Esophagus squamous epithelium (tissue), 5 donors: ENCODE results near the gene ILRUN. TPM values are rescaled to one million over a fixed set of nuclear protein-coding genes. Genes with fewer than 3 reads are reported as not detected.
A peak's percentile ranks its signal among the peaks of the same experiment; 100 is the strongest.
"Not testable (repeated sequence)": the region's sequence is repeated elsewhere in the genome, so short reads cannot be mapped to it uniquely, and the experiment has no call there.

Experiments used
- DNase-seq: peaks from one replicate; lab custom pipeline; 2025; lab: John Stamatoyannopoulos, UW
- H3K27ac ChIP-seq, 4 donors: fragments of 200-600 bp; sonication (generic); one replicate each; pipeline ENCODE4 v1.5.1; 2016 to 2019; ENCODE audit warnings: mild to moderate bottlenecking in 1 of 4
- H3K27me3 ChIP-seq, 4 donors: fragments of 200-600 bp; sonication (generic); 1 replicate in 3 of 4; 2 replicates in 1 of 4; pipeline versions ENCODE4 v1.5.1 to v1.6.0; 2017 to 2021; ENCODE audit warnings: antibody characterized with exemption in 1 of 4
- H3K36me3 ChIP-seq, 3 donors: fragments of 200-600 bp; sonication (generic); one replicate each; pipeline ENCODE4 v1.5.1; 2016 to 2019
- H3K4me1 ChIP-seq, 3 donors: fragments of 200-600 bp; sonication (generic); one replicate each; pipeline ENCODE4 v1.5.1; 2017 to 2019
- H3K4me3 ChIP-seq, 4 donors: fragments of 200-600 bp; sonication (generic); 1 replicate in 3 of 4; 2 replicates in 1 of 4; pipeline ENCODE4 v1.5.1; 2016 to 2019; ENCODE audit warnings: mild to moderate bottlenecking in 2 of 4, moderate library complexity in 1 of 4
- H3K9me3 ChIP-seq, 3 donors: fragments of 200-600 bp; sonication (generic); one replicate each; pipeline ENCODE4 v1.5.1; 2016 to 2019
- CTCF ChIP-seq, 6 experiments: fragments of 450-650 bp in 4 of 6; fragments of 200-600 bp in 2 of 6; sonication (generic) in 2 of 6; IDR thresholded peaks; one replicate each; pipeline ENCODE4 v1.5.1; 2016 to 2019; ENCODE audit warnings: antibody characterized with exemption in 6 of 6, mild to moderate bottlenecking in 4 of 6, moderate library complexity in 4 of 6
- POLR2A ChIP-seq, 4 donors: fragments of 450-650 bp; IDR thresholded peaks; one replicate each; pipeline ENCODE4 v1.6.1; 2017; ENCODE audit warnings: antibody characterized with exemption in 4 of 4, mild to moderate bottlenecking in 4 of 4, moderate library complexity in 3 of 4
- WGBS, 2 donors: methylation state at CpG; one replicate each; pipeline ENCODE4 v1.1.5; 2018; 5-methylcytosine and 5-hydroxymethylcytosine counted together
- intact Hi-C: fragments of 100-400 bp; cut with DNase I; formaldehyde crosslinking; loops from one replicate; pipeline ENCODE4 v1.15.0; 2022
- total RNA-seq, 4 donors: library from RNA; depleted of rRNA; stranded (reverse); fragments of >200 nt; gene quantifications; one replicate each; pipeline ENCODE4 v1.1.0, GENCODE V29; 2016
- donor health status: DM: yes; HTN: yes; CAD: no.

The ILRUN gene
- total RNA-seq, 4 donors from 2014 or later: 43.8 to 52.8 (median 50.0) TPM

GRCh38 chr6:34684919-34685318 lies 11.6 kb downstream of the ILRUN start:
- 77 to 78% methylated on average over 2 of the region's 2 CpGs for WGBS, 2 donors
- Histone ChIP-seq H3K4me3 (no peak overlapping the region), H3K36me3 (no peaks in the 10 kb centered on the region), H3K4me1 (peaks cover 0 to 54% (median 21%) of the 10 kb centered on the region in 3 donors), H3K27me3 (no peaks in the 10 kb centered on the region), H3K27ac (no peak overlapping the region), H3K9me3 (no peaks in the 10 kb centered on the region)
- intact Hi-C loops: no loop called here
- TF ChIP-seq CTCF (IDR thresholded peaks at IDR 0.05) (no peak), POLR2A (IDR thresholded peaks at IDR 0.05) (no peak)
- DNase-seq: no peak

- Histone ChIP-seq H3K4me3 (no peak overlapping the region), H3K4me1 (peaks cover 0 to 52% (median 26%) of the 10 kb centered on the region in 3 donors), H3K27me3 (no peaks in the 10 kb centered on the region), H3K36me3 (no peaks in the 10 kb centered on the region), H3K27ac (no peak overlapping the region), H3K9me3 (no peaks in the 10 kb centered on the region)
- no peak for DNase-seq
- WGBS, 2 donors: 69 to 85% methylated on average over 2 of the region's 2 CpGs
- intact Hi-C loops: no loop called here
- no peak for TF ChIP-seq POLR2A (IDR thresholded peaks at IDR 0.05)
- TF ChIP-seq CTCF (IDR thresholded peaks at IDR 0.05): no peak
These were observed 12.2 kb downstream of the ILRUN start for GRCh38 chr6:34684364-34684763.

GRCh38 chr6:34680802-34681515 lies 15.6 kb downstream of the ILRUN start:
- WGBS, 2 donors: 64 to 70% methylated on average over 3 of the region's 3 CpGs
- TF ChIP-seq POLR2A (IDR thresholded peaks at IDR 0.05): no peak
- no peak for TF ChIP-seq CTCF (IDR thresholded peaks at IDR 0.05)
- intact Hi-C loops: no loop called here
- H3K4me1 ChIP-seq: peaks cover 0 to 43% (median 26%) of the 10 kb centered on the region in 3 donors
- H3K36me3 ChIP-seq: no peaks in the 10 kb centered on the region
- peak overlapping the region in 1 of 4 donors; percentile 21 for H3K27ac ChIP-seq
- H3K27me3 ChIP-seq: no peaks in the 10 kb centered on the region
- no peaks in the 10 kb centered on the region for H3K9me3 ChIP-seq
- no peak overlapping the region for H3K4me3 ChIP-seq
- DNase-seq: no peak

GRCh38 chr6:34680313-34680712 lies 16.3 kb downstream of the ILRUN start:
- H3K4me3 ChIP-seq, intact Hi-C loops, H3K9me3 ChIP-seq, DNase-seq, H3K36me3 ChIP-seq, H3K27me3 ChIP-seq: not testable (repeated sequence)
- Histone ChIP-seq H3K4me1 (peaks cover 0 to 42% (median 26%) of the 10 kb centered on the region in 3 donors), H3K27ac (peak overlapping the region in 1 of 4 donors; percentile 25)
- WGBS, 2 donors: 72 to 83% methylated on average over 7 of the region's 7 CpGs

- Histone ChIP-seq H3K27ac (peak overlapping the region in 2 of 4 donors; percentile 25), H3K9me3 (no peaks in the 10 kb centered on the region), H3K4me3 (no peak overlapping the region), H3K36me3 (no peaks in the 10 kb centered on the region), H3K4me1 (peaks cover 0 to 42% (median 26%) of the 10 kb centered on the region in 3 donors), H3K27me3 (no peaks in the 10 kb centered on the region)
- DNase-seq: no peak
- intact Hi-C loops: no loop called here
- TF ChIP-seq CTCF (IDR thresholded peaks at IDR 0.05) (no peak), POLR2A (IDR thresholded peaks at IDR 0.05) (no peak)
- 41 to 63% methylated on average over 1 of the region's 1 CpG for WGBS, 2 donors
These were observed 16.9 kb downstream of the ILRUN start for GRCh38 chr6:34679552-34680253.
